HCT116 (cell line): ENCODE measurements around the gene ANKLE1. TPM values are rescaled to one million over a fixed set of nuclear protein-coding genes. Genes with fewer than 3 reads are reported as not detected.

Experiments
- ATAC-seq: fragments of 200-7000 bp; cut with Tn5 transposase; 2 replicates; pipeline ENCODE4 v1.9.1; 2020; ENCODE audit warnings: mild to moderate bottlenecking, moderate library complexity
- BruUV-seq: library from RNA; stranded (reverse); fragments of 400-500 nt; replicated peaks from 2 replicates; lab custom pipeline; 2021; lab: Mats Ljungman, UMichigan
- CTCF ChIA-PET: fragments of 300-600 bp; sonication (Branson Sonifier 250); formaldehyde crosslinking; loops from one replicate; lab custom pipeline; 2021; ENCODE audit warnings: antibody characterized with exemption; lab: Charles Lee
- POLR2A ChIA-PET: fragments of 300-600, 350-600 bp; sonication (Branson Sonifier 250); formaldehyde crosslinking; loops from one replicate; lab custom pipeline; 2021; ENCODE audit warnings: antibody characterized with exemption; lab: Charles Lee
- RAD21 ChIA-PET, 2 experiments: fragments of 300-600 bp; sonication (Branson Sonifier 250); formaldehyde crosslinking; loops; one replicate each; lab custom pipeline; 2023; ENCODE audit warnings: low total read pairs in 2 of 2; ENCODE audit not compliant: uncharacterized antibody in 2 of 2, unreplicated experiment in 2 of 2, low non-redundant PET in 1 of 2; lab: Charles Lee
- DNase-seq: peaks from one replicate; pipeline ENCODE4 v3.0.0-alpha.2; 2010; ENCODE audit warnings: low read depth, low spot score
- H2AFZ ChIP-seq: fragments of 200-600 bp; shearing (Covaris generic), sonication (generic); 2 replicates; pipeline ENCODE4 v1.6.1; 2017; ENCODE audit warnings: low read depth, mixed run types, mixed read lengths, antibody characterized with exemption, low read length; ENCODE audit not compliant: poor library complexity, severe bottlenecking
- H3K27ac ChIP-seq: 2 replicates; pipeline ENCODE4 v1.5.1; 2012; ENCODE audit warnings: low read depth, low read length
- H3K27me3 ChIP-seq: fragments of 200-600 bp; sonication (generic); 2 replicates; pipeline ENCODE4 v1.6.1; 2016; ENCODE audit warnings: mixed run types, low read length, mixed read lengths; ENCODE audit not compliant: insufficient read depth
- H3K36me3 ChIP-seq, 2 experiments: fragments of 200-500 bp in 1 of 2; fragments of 200-600 bp in 1 of 2; sonication (Bioruptor generic) in 1 of 2; sonication (generic) in 1 of 2; 2 replicates each; pipeline versions ENCODE4 v1.5.1 to v1.6.1; 2014 to 2016; ENCODE audit warnings: low read length in 2 of 2, inconsistent platforms in 1 of 2, mixed read lengths in 1 of 2, mixed run types in 1 of 2; ENCODE audit not compliant: insufficient read depth in 2 of 2, control insufficient read depth in 1 of 2
- H3K4me1 ChIP-seq, 2 experiments: fragments of 200-600 bp in 1 of 2; sonication (generic) in 1 of 2; 2 replicates each; pipeline versions ENCODE4 v1.5.1 to v1.6.1; 2012 to 2017; ENCODE audit warnings: low read length in 2 of 2, inconsistent platforms in 1 of 2, mild to moderate bottlenecking in 1 of 2, mixed read lengths in 1 of 2, mixed run types in 1 of 2, moderate library complexity in 1 of 2; ENCODE audit not compliant: insufficient read depth in 2 of 2, control insufficient read depth in 1 of 2
- H3K4me2 ChIP-seq: fragments of 200-600 bp; sonication (generic); 2 replicates; pipeline ENCODE4 v1.6.1; 2017; ENCODE audit warnings: mixed run types, low read length, mixed read lengths
- H3K4me3 ChIP-seq, 2 experiments: fragments of 200-600 bp in 1 of 2; sonication (generic) in 1 of 2; replicated peaks in 1 of 2; 2 replicates each; pipeline ENCODE4 v1.5.1; 2011 to 2016; ENCODE audit warnings: low read length in 2 of 2, control low read depth in 1 of 2, low read depth in 1 of 2, mild to moderate bottlenecking in 1 of 2, mixed read lengths in 1 of 2, mixed run types in 1 of 2
- H3K79me2 ChIP-seq: fragments of 200-600 bp; sonication (generic); 2 replicates; pipeline ENCODE4 v1.6.1; 2017; ENCODE audit warnings: mild to moderate bottlenecking, mixed run types, low read length, moderate library complexity, mixed read lengths; ENCODE audit not compliant: insufficient read depth
- H3K9ac ChIP-seq: fragments of 200-600 bp; sonication (generic); 2 replicates; pipeline ENCODE4 v1.6.1; 2016; ENCODE audit warnings: low read length, mixed read lengths
- H3K9me2 ChIP-seq: fragments of 200-600 bp; sonication (generic), shearing (Covaris generic); 2 replicates; pipeline ENCODE4 v1.6.1; 2017; ENCODE audit warnings: mixed run types, mild to moderate bottlenecking, moderate library complexity; ENCODE audit not compliant: insufficient read depth
- H3K9me3 ChIP-seq, 2 experiments: fragments of 200-500 bp in 1 of 2; fragments of 200-600 bp in 1 of 2; sonication (Bioruptor generic) in 1 of 2; sonication (generic) in 1 of 2; 2 replicates each; pipeline ENCODE4 v1.6.1; 2014 to 2017; ENCODE audit warnings: low read length in 2 of 2, mixed read lengths in 2 of 2, inconsistent platforms in 1 of 2, low read depth in 1 of 2, mild to moderate bottlenecking in 1 of 2, mixed run types in 1 of 2, moderate library complexity in 1 of 2; ENCODE audit not compliant: control insufficient read depth in 1 of 2, insufficient read depth in 1 of 2
- H4K20me1 ChIP-seq: fragments of 200-600 bp; sonication (generic), shearing (Covaris generic); 2 replicates; pipeline ENCODE4 v1.6.1; 2017; ENCODE audit warnings: mixed run types, mild to moderate bottlenecking, moderate library complexity; ENCODE audit not compliant: insufficient read depth
- CBX3 ChIP-seq: IDR thresholded peaks from 2 replicates; pipeline ENCODE4 v1.6.1; 2012; ENCODE audit warnings: low read depth
- CTCF ChIP-seq, 3 experiments: fragments of 200-600 bp in 1 of 3; sonication (generic) in 1 of 3; IDR thresholded peaks in 2 of 3; conservative IDR thresholded peaks in 1 of 3; 2 replicates each; pipeline ENCODE4 v1.5.1; 2012 to 2017; ENCODE audit warnings: low read depth in 2 of 3, low read length in 2 of 3, antibody characterized with exemption in 1 of 3, borderline replicate concordance in 1 of 3, control low read depth in 1 of 3, mild to moderate bottlenecking in 1 of 3, mixed read lengths in 1 of 3, mixed run types in 1 of 3, moderate library complexity in 1 of 3; ENCODE audit not compliant: insufficient read depth in 1 of 3
- MAX ChIP-seq: IDR thresholded peaks from 2 replicates; pipeline ENCODE4 v1.6.1; 2012
- POLR2A ChIP-seq: IDR thresholded peaks from 2 replicates; pipeline ENCODE4 v1.7.0; 2011; ENCODE audit warnings: borderline replicate concordance; ENCODE audit not compliant: insufficient read depth, insufficient read length; ENCODE audit errors: extremely low read depth
- POLR2AphosphoS5 ChIP-seq: IDR thresholded peaks from 2 replicates; pipeline ENCODE4 v1.6.1; 2011; ENCODE audit warnings: mild to moderate bottlenecking, low read depth, low read length, moderate library complexity
- SP1 ChIP-seq: IDR thresholded peaks from 2 replicates; pipeline ENCODE4 v1.6.1; 2012; ENCODE audit warnings: low read depth
- SRF ChIP-seq: IDR thresholded peaks from 2 replicates; pipeline ENCODE4 v1.6.1; 2012; ENCODE audit warnings: low read depth
- YY1 ChIP-seq: IDR thresholded peaks from 2 replicates; pipeline ENCODE4 v1.6.1; 2011; ENCODE audit warnings: low read length, low read depth, moderate library complexity, mild to moderate bottlenecking; ENCODE audit not compliant: insufficient replicate concordance; ENCODE audit errors: extremely low read depth
- intact Hi-C: fragments of 100-400 bp; cut with micrococcal nuclease; formaldehyde crosslinking; loops from 2 replicates; pipeline ENCODE4 v1.10.0; 2022
- total RNA-seq: library from RNA; stranded (reverse); gene quantifications from one replicate; pipeline ENCODE4 v1.2.1, GENCODE V29; 2021; ENCODE audit not compliant: unreplicated experiment

Gene ANKLE1
- total RNA-seq, 1 experiment from 2014 or later, result 14.8 TPM

GRCh38 chr19:17266975-17267788, 14.5 kb upstream of the ANKLE1 start, which contains the start of gene BABAM1:
TSS of gene BABAM1 (plus strand) at chr19:17267443. CDS start at chr19:17268807, 1,364 bp downstream.
- CTCF ChIA-PET, result interaction anchor here (0.8 to 1.5 kb wide), 9 partner anchors 12 to 229 kb away, joined by 3 to 11 read pairs (median 4); partner anchors contain the start of gene DDA1

More at GRCh38 chr19:17266975-17267788, 14.5 kb upstream of the ANKLE1 start, which contains the start of gene BABAM1:
- POLR2A ChIA-PET, result interaction anchor here (0.8 to 1.3 kb wide), 9 partner anchors 13 to 52 kb away, joined by 3 to 8 read pairs (median 5); partner anchors contain the start of genes ANKLE1, DDA1, OCEL1 and USE1
- Histone ChIP-seq H3K9me3 (no peaks in the 10 kb centered on the region), H2AFZ (peak within 1 kb of the TSS; percentile 67), H3K9ac (peak within 1 kb of the TSS; percentile 91), H3K9me2 (no peaks in the 10 kb centered on the region), H3K27ac (peak within 1 kb of the TSS; percentile 65), H3K4me3 (peak within 1 kb of the TSS; percentile 84 to 91), H3K79me2 (peaks cover 17% of the 10 kb centered on the region), H3K4me2 (peak within 1 kb of the TSS; percentile 93), H4K20me1 (no peaks in the 10 kb centered on the region), H3K27me3 (no peaks in the 10 kb centered on the region), H3K4me1 (peaks cover 3 to 9% of the 10 kb centered on the region in 2 experiments; a peak in 3 of 4 replicates), H3K36me3 (peaks cover 6 to 19% of the 10 kb centered on the region in 2 experiments; a peak in 3 of 4 replicates)
- DNase-seq, result peak; percentile 99
- no TSS peak for BruUV-seq
- intact Hi-C loops, result no loop called here
- peak; percentile 44; the same call in 1 of the 2 replicates for TF ChIP-seq MAX
- TF ChIP-seq CBX3, result peak; percentile 26; the same call in 1 of the 2 replicates
- peak; percentile 93 for TF ChIP-seq SRF
- peak; percentile 83 for TF ChIP-seq POLR2AphosphoS5
- no peak for TF ChIP-seq CTCF (IDR thresholded peaks at IDR 0.05 in 2 of 3, conservative IDR thresholded peaks at IDR 0.05 in 1 of 3; ENCODE audit: borderline replicate concordance in 1 of 3, insufficient read depth in 1 of 3, low read depth in 2 of 3, low read length in 2 of 3)
- no peak for TF ChIP-seq POLR2A
- peak; percentile 98 for TF ChIP-seq YY1
- TF ChIP-seq SP1, result peak; percentile 99
- peak; percentile 96 for ATAC-seq
- RAD21 ChIA-PET, result no interaction called here
